Loucy (cell line): Measurements from ENCODE around the gene ADGRL2.
A peak's percentile ranks its signal among the peaks of the same experiment; 100 is the strongest.

Source experiments
- H2AFZ ChIP-seq: fragments of 200-600 bp; sonication (generic); 2 replicates; pipeline ENCODE4 v1.6.0; 2016; ENCODE audit warnings: antibody characterized with exemption, mild to moderate bottlenecking, low read length, moderate library complexity
- H3F3A ChIP-seq: fragments of 200-600 bp; 2 replicates; pipeline ENCODE4 v1.6.0; 2016; ENCODE audit warnings: antibody characterized with exemption, low read depth, mild to moderate bottlenecking
- H3K27me3 ChIP-seq: fragments of 200-600 bp; sonication (generic); 2 replicates; pipeline ENCODE4 v1.6.1; 2014; ENCODE audit warnings: low read length, mild to moderate bottlenecking; ENCODE audit not compliant: insufficient read depth, poor library complexity, severe bottlenecking
- H3K36me3 ChIP-seq: fragments of 200-600 bp; sonication (generic); 2 replicates; pipeline ENCODE4 v1.6.1; 2016; ENCODE audit warnings: low read length; ENCODE audit not compliant: insufficient read depth
- H3K4me1 ChIP-seq: fragments of 200-600 bp; sonication (generic); 2 replicates; pipeline ENCODE4 v1.5.1; 2014; ENCODE audit warnings: low read length, mild to moderate bottlenecking; ENCODE audit not compliant: insufficient read depth, poor library complexity, severe bottlenecking
- H3K4me2 ChIP-seq: fragments of 200-600 bp; sonication (generic); 2 replicates; pipeline ENCODE4 v1.6.0; 2014; ENCODE audit warnings: antibody characterized with exemption, low read length, low read depth, mild to moderate bottlenecking; ENCODE audit not compliant: poor library complexity, severe bottlenecking
- H3K4me3 ChIP-seq: fragments of 200-600 bp; sonication (generic); 2 replicates; pipeline ENCODE4 v1.5.1; 2014; ENCODE audit warnings: low read length, mild to moderate bottlenecking, mixed read lengths; ENCODE audit not compliant: poor library complexity, severe bottlenecking
- H3K79me2 ChIP-seq: fragments of 200-600 bp; sonication (generic); 2 replicates; pipeline ENCODE4 v1.6.1; 2014; ENCODE audit warnings: low read length; ENCODE audit not compliant: insufficient read depth
- H3K9ac ChIP-seq: fragments of 200-600 bp; sonication (generic); 2 replicates; pipeline ENCODE4 v1.6.0; 2014; ENCODE audit warnings: mild to moderate bottlenecking, low read depth, low read length, moderate library complexity; ENCODE audit not compliant: poor library complexity, severe bottlenecking
- H3K9me2 ChIP-seq: fragments of 200-600 bp; sonication (generic); replicated peaks from 2 replicates; pipeline ENCODE4 v1.6.1; 2016; ENCODE audit warnings: low read depth, low read length, mixed read lengths
- H3K9me3 ChIP-seq: fragments of 200-600 bp; sonication (generic); 2 replicates; pipeline ENCODE4 v1.6.1; 2014; ENCODE audit warnings: mild to moderate bottlenecking, antibody characterized with exemption, low read length, low read depth; ENCODE audit not compliant: insufficient read depth
- H4K20me1 ChIP-seq: fragments of 200-600 bp; sonication (generic); 2 replicates; pipeline ENCODE4 v1.6.0; 2014; ENCODE audit warnings: antibody characterized with exemption, low read length, mild to moderate bottlenecking; ENCODE audit not compliant: insufficient read depth, poor library complexity, severe bottlenecking
- EZH2phosphoT487 ChIP-seq: fragments of 200-600 bp; IDR thresholded peaks from 2 replicates; pipeline ENCODE4 v1.6.1; 2018; ENCODE audit warnings: antibody characterized with exemption, mild to moderate bottlenecking, moderate library complexity, borderline replicate concordance
- TF ChIP-seq, protein P1 (sequence below): fragments of 200-600 bp; sonication (generic); conservative IDR thresholded peaks from 2 replicates; pipeline ENCODE4 v1.5.1; 2014; ENCODE audit warnings: mild to moderate bottlenecking, antibody characterized with exemption, low read length

The ADGRL2 gene

DNA sequence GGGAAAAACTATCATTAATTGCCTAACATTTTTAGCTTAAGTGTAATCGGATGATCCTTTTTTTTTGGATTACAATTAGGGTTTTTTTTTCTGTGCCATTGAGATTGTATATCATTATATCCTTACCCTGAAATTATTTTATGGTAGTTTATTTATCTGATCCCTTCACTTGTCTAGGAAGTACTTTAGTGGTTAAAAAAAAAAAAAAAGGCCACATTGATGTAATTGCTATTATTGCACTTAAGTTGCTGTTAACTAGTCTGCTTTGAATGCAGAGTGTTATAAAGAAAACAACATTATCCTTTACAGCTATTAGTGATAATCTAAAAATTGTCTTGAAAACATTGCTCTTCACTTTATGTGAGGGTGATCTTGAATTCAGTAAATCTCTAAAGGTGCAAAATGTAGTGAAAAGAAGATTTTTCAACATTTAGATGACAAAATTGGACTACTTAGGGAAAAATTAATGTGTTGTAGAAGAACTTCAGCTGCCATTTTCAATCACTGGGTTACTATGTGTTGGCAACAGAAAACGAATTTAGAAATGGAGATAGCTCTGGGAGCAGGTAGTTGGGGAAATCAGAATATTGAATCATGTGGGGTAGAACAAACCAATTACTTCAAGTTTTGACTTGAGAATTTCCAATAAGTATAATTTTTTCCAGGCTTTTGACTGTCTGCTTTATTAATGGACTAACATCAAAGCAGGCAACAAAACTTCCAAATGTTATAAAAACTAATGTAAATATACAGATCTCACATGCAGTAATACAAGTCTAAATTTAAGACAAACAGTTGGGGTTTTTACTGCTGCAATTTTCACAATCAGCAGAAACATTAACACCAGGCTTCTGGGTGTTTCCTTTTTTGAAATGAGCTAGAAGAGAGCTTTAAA is 5.0 kb downstream of the ADGRL2 start:
- no peaks in the 10 kb centered on the region for H3K79me2 ChIP-seq
- H2AFZ ChIP-seq, result no peak overlapping the region
- H3K4me3 ChIP-seq, result no peak overlapping the region

DNA sequence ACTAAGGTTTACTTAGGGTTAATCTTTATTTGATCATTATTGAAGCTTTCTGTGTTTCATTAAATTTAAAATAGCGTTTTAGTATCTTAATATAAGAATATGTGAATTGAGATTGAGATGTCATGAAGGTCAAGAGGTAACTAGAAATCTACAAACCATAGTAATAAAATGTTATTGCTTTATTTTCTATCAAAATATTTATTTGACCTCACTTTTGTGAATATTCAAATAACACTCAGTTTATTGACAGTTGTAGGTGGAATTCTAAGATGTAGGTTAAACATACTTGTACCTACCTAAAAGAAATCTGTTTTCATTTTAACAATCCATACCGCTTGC is 5.7 kb downstream of the ADGRL2 start:
- no peaks in the 10 kb centered on the region for H3K27me3 ChIP-seq
- H3K4me2 ChIP-seq, result no peak overlapping the region
- no peak overlapping the region for H3K9ac ChIP-seq
- H4K20me1 ChIP-seq, result no peaks in the 10 kb centered on the region
- H3K4me3 ChIP-seq, result no peak overlapping the region
- H3K79me2 ChIP-seq, result no peaks in the 10 kb centered on the region
- no peak overlapping the region for H2AFZ ChIP-seq
- H3K9me3 ChIP-seq, result no peaks in the 10 kb centered on the region
- TF ChIP-seq EZH2phosphoT487, result no peak
- TF ChIP-seq, protein P1, sequence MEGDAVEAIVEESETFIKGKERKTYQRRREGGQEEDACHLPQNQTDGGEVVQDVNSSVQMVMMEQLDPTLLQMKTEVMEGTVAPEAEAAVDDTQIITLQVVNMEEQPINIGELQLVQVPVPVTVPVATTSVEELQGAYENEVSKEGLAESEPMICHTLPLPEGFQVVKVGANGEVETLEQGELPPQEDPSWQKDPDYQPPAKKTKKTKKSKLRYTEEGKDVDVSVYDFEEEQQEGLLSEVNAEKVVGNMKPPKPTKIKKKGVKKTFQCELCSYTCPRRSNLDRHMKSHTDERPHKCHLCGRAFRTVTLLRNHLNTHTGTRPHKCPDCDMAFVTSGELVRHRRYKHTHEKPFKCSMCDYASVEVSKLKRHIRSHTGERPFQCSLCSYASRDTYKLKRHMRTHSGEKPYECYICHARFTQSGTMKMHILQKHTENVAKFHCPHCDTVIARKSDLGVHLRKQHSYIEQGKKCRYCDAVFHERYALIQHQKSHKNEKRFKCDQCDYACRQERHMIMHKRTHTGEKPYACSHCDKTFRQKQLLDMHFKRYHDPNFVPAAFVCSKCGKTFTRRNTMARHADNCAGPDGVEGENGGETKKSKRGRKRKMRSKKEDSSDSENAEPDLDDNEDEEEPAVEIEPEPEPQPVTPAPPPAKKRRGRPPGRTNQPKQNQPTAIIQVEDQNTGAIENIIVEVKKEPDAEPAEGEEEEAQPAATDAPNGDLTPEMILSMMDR, result no peak
- no peaks in the 10 kb centered on the region for H3K9me2 ChIP-seq
- H3K4me1 ChIP-seq, result no peaks in the 10 kb centered on the region
- no peaks in the 10 kb centered on the region for H3K36me3 ChIP-seq
- no peaks in the 10 kb centered on the region for H3F3A ChIP-seq

More for the DNA sequence above, 5.0 kb downstream of the ADGRL2 start:
- no peak for TF ChIP-seq EZH2phosphoT487
- TF ChIP-seq, protein P1, result no peak
- no peaks in the 10 kb centered on the region for H3K27me3 ChIP-seq
- no peaks in the 10 kb centered on the region for H3K4me1 ChIP-seq
- no peaks in the 10 kb centered on the region for H3K9me3 ChIP-seq
- H3K4me2 ChIP-seq, result no peak overlapping the region
- H3K9me2 ChIP-seq, result no peaks in the 10 kb centered on the region
- H4K20me1 ChIP-seq, result no peaks in the 10 kb centered on the region
- H3K9ac ChIP-seq, result no peak overlapping the region
- no peaks in the 10 kb centered on the region for H3K36me3 ChIP-seq
- H3F3A ChIP-seq, result no peaks in the 10 kb centered on the region

DNA sequence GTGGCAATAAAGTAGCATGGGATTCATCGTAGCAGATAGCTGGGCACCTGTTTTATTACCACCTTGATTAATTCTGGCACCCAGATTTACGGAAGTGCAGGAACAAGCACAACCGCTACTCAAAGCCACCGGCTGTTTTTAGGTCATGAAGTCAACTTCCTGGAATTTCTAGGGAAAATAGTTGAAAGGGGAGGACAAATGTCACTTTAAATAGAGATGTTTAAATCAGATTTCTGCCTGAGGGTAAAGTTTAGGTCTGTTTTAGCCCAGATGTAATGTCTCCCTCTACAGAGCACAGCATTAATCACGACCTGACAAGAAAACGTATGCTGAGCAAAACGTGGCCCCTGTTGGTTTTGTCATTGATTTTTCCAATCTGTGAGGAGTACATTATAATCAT is 8.0 kb downstream of the ADGRL2 start:
- Histone ChIP-seq H3K4me3 (no peak overlapping the region), H3K79me2 (no peaks in the 10 kb centered on the region), H3K36me3 (no peaks in the 10 kb centered on the region), H3K4me2 (no peak overlapping the region), H4K20me1 (no peaks in the 10 kb centered on the region), H3K27me3 (no peaks in the 10 kb centered on the region), H3K9me3 (no peaks in the 10 kb centered on the region), H3K9ac (no peak overlapping the region), H2AFZ (no peak overlapping the region), H3K4me1 (no peaks in the 10 kb centered on the region), H3F3A (no peaks in the 10 kb centered on the region), H3K9me2 (no peaks in the 10 kb centered on the region)
- TF ChIP-seq, protein P1, result 0 out of 2 replicates have a peak, but pooled peaks have one; percentile 16
- TF ChIP-seq EZH2phosphoT487, result no peak
